GM19328 (cell line): Measurements from ENCODE around the gene ACOT6.
"Not testable (repeated sequence)": the region's sequence is repeated elsewhere in the genome, so short reads cannot be mapped to it uniquely, and the experiment has no call there.

Source experiments
- ATAC-seq: cut with Tn5 transposase; IDR thresholded peaks from one replicate; pipeline ENCODE4 v1.9.1; 2021; ENCODE audit warnings: mild to moderate bottlenecking, moderate library complexity; ENCODE audit not compliant: unreplicated experiment

Gene ACOT6

DNA sequence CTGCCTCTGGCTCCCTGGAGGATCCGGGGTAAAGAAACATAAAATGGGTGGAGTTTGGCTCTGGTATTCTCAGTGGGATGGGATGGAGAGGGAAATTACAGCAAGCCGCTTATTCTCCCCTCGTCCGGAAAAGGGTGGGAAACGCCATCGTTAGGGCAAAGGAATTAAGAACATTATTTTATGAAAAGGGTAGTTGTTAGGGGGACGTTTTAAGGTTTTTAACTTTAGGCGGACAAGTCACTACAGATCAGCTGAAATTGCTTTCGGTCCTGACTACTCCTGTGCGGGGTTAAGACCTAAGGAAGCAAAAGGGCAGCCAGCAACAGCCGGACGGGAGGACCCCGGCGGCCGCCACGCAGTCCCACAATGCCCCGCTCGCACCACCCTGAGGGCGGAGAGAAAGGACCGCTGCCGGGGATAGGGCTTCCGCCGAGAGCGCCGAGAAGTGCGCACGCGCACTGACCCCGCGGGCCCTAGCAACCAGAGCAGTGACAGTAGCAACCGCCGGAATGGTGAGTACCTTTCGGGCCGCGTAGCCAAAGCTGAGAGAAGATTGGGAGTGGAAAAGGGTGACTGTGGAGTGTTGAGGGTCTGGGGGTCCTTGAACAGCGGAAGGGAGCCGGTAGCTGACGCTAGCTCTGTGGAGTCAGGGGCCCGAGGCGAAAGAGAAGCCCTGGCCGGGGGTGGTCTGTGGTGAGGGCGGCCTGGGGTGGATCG lies 32.4 kb downstream of the ACOT6 start, which contains the start of gene DNAL1:
Gene DNAL1, plus strand, starts transcription at position 456 of the 717 bp plus-strand sequence. Its CDS starts 54 bp downstream, at position 510.
- ATAC-seq = peak; percentile 96

DNA sequence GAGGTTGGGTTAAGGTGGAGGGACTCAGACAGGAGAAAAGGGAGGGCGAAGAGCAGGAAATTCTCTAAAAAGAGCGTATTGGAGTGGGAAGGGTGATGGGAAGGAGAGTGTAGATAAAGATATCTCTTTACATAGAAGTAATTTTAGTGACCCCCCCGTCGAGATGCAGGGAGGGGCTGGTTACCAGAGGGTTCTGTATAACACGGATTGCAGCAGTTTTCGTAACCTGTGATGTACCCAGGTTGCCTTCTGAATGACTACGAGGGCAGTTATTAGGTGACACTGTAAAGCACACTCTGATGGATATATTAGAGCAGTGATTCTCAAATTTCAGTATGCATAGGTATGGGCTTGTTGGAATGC lies 32.9 kb downstream of the ACOT6 start:
- no peak for ATAC-seq

DNA sequence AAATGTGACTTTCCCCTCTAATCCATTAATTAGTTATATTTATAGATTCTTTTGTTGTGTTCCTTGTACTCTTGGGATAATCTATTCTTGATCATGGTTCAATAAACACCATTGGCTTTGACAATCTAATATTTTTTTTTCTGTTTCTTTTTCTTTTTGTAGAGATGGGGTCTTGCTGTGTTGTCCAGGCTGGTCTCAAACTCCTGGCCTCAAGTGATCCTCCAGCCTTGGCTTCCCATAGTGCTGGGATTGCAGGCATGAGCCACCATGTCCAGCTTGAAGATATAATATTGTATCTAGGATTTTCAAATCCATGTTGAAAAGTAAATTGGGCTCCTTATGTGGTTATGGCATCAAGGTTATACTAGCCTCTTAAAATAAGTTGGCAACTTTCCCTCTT lies 38.7 kb downstream of the ACOT6 start:
- no peak for ATAC-seq

DNA sequence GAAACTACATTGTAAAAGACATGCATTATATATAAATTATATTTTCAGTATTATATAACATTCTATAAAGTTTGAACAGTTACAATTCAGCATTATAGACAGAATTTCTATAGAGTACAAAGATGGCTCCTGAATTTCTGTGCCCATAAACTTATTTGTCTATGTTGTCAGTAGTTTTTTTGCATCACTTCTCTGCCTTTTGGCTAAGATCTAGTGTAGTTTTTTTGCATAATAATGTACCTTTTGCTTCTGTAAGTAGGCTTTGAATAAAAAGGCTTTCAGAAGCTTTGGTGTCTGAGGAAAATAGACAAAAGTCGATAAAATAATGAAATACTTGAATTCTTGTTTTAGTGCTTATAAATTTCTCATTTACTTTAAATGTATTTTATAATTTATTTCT lies 43.5 kb downstream of the ACOT6 start:
- no peak for ATAC-seq

DNA sequence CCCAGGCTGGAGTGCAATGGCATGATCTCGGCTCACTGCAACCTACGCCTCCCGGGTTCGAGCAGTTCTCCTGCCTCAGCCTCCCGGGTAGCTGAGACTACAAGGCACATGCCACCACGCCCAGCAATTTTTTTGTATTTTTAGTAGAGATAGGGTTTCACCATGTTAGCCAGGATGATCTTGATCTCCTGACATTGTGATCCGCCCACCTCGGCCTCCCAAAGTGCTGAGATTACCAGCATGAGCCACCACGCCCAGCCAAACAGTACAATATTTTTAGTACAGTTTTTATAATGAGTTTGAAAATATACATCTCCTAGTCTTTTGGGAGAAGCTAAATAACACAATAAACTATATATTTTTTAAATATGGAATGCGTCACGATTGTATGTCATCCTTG lies 46.9 kb downstream of the ACOT6 start:
- ATAC-seq = not testable (repeated sequence)

DNA sequence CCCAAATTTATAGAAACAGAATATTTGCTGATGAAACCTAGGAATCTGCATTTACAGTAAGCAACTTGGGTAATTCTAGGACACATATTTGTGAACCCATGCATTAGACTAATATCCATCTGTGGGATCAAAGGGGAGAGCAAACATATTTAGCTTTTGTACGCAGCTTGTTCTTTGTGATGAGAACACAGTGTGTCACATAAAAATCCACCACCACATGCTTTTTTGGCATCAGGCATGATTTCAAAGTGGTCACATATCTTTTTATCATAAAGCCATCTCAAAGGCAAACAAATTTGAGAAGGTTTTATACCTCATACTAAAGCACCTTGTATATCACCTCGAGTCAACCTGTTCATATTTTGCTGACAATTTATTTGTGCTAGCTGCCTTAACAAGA lies 48.2 kb downstream of the ACOT6 start:
- ATAC-seq = no peak

DNA sequence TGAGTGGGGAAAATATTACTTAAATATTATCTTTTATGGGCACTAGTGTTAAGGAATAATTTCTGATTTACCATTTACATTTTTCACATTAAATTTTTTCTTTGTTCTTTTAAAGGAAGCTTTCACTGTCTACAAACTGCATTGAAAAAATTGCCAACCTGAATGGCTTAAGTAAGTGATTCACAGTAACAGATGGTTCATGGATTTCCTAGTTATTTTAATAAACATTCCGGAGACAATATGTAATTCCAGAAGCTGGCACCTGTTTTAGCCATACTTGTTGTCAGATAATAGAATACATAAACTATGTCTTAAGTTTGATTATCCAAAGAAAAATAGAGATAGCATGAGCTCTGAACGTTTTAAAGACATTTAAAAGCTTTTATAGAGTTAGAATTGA lies 49.6 kb downstream of the ACOT6 start:
- ATAC-seq = no peak

DNA sequence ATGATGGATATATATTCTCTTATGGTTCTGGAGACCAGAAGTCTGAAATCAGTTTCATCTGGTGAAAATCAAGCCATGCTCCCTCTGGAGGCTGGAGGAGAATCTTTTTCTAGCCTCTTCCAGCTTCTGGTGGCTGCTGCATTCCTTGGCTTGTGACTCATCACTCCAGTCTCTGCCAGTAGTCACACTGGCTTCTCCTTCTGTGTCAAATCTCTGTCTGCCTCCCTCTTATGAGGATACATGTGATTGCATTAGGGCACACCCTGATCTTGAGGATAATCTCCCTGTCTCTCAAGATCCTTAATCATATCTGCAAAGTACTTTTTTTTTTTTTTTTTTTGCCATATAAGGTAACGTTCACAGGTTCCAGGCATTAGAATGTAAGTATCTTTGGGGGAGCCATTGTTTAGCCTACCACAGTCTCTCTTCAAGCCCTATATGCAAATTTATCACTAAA lies 50.2 kb downstream of the ACOT6 start:
- ATAC-seq = no peak

DNA sequence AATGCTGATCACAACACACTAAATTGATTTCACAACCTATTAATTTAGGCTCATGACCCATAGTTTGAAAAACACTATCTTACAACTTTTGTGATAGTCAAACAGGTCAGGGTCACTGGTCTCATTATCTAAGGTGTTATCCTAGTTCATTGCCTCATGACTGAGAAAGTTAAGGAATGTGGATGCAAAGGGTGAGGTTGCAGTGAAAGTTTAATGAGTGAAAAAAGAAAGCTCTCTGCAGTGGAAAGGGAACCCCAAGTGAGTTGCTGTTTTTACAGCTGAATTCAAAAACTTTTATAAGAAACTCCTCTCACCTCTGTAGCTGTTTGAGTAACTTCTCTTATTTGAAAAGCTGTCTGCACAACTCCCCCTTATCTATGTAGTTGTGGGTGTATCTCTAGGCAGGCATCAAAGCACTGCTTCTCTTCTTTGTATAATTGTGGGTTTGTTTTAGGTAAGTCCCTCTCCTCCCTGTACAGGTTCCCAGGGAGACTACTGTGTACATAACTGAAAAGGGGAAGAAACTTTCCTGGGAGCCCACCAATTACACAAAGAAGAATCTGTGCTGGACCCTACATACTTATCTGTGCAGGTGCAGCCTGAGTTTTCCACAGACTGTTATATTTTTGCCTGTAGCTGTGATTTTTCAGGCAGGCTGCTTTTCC lies 51.4 kb downstream of the ACOT6 start:
- no peak for ATAC-seq

DNA sequence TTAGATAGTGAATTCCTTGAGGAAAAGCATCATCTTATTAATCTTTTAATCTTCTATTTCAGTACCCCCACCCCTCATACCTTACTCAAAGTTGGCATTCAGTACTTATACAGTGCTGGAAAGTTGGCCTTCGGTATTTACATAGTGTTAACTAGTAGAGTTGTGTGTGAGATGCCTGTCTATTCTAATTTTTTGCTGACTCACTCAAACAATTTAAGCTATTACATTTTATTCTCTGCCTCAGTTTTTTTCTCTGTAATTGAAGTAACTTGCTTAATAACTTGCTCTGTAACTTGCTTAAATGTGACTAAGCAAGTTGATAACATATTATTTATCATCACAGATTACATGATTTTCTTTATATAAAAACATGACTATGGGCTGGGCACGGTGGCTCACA lies 52.8 kb downstream of the ACOT6 start:
- ATAC-seq = no peak

DNA sequence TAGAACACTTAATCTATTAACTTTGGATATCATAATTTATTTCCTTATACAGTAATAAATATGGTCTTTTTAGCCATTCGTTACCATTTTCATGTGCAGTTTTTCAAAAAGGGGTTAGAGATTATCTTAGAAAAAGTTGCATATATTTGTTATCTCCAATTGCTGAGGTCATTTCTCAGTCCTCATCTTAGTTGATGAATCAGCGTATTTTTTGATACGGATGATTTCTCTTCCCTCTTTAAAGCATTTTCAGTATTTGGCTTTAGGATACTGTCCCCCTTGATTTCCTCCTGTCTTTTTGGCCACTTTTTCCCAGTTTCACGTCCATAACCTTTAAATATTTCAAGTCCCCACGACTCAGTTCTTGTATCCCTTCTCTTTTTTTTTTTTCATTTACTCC lies 54.3 kb downstream of the ACOT6 start:
- no peak for ATAC-seq

DNA sequence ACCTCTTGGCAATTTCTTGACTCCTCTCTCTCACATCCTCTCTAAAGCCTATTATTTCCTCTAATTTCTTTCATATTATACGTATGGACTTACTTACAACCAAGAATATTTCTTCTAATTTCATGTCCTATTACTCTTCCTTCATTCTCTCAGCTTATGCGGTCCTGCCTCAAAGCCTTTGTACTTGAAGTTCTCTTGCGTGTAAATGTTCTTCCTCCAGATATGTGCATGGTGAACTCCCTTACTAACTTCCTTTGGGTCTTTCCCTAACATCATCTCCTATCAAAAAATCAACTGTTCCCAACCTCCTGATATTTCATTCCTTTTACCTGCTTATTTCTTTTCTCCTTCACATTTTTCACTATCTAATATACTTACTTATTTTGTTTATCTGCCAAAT lies 55.5 kb downstream of the ACOT6 start:
- ATAC-seq = no peak
